Measurements from ENCODE around the gene ATP1A2.

DNA sequence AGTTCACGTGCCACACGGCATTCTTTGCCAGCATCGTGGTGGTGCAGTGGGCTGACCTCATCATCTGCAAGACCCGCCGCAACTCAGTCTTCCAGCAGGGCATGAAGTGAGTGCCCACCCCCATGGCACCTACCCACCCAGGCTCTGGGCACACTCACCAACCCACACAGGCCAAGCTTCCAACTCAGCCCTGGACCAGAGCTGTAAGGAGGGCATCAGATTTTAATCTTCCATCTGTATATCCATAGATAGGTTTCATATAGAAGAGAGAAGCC, 21.3 kb downstream of the ATP1A2 start:
- TF ChIP-seq POLR2A (IDR thresholded peaks at IDR 0.05) = no peak
- no peak for TF ChIP-seq CTCF (IDR thresholded peaks at IDR 0.05)
